Activated CD8-positive, alpha-beta memory T cell treated with anti-CD3 and anti-CD28 coated beads, Interleukin-2, amount 50 U/mL, for 48 hours (primary cell): ENCODE results near the gene GFI1B.
"Not testable (repeated sequence)": the region's sequence is repeated elsewhere in the genome, so short reads cannot be mapped to it uniquely, and the experiment has no call there.

Experiments used
- DNase-seq: peaks from one replicate; pipeline ENCODE4 v3.0.0-alpha.2; 2020

Gene GFI1B

DNA sequence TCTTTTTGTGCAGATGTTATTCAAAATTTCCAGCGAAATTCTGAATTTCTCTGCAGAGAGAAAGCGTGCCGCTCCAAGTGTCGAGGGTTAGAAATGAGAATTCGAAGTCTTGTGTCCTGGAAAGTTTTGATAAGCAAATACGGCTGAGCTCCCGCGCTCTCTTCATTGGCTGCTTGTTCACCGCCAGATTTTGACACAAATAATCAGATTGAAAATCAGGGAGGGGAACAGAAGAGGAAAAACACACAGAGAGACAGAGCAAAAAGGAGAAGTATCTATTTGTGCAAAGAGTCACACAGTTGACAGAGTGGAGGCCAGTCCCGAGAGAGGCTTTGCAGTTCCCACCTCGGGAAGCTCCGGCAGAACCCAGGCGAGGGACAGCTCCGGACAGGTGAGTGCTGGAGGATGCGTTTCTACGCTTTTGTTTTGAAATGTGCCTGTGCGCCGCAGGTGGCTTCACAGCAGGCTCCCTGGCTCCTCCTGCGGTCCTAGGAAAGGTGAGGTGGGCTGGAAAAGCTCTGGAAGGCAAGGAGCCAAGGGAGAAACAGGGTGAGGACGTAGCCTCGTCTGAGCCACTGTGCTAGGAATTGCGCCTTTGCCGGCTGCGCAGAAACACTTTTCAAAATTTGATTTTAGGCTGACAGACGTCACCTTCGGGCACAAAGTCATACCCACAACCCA is at the start of gene GFI1B:
Gene GFI1B (plus strand): TSS at position 244 of the 681 bp plus-strand sequence. CDS start 7,985 bp downstream, outside the sequence.
- DNase-seq = no peak

GRCh38 chr9:132931178-132931735 is 47.2 kb upstream of the GFI1B start:
- no peak for DNase-seq

DNA sequence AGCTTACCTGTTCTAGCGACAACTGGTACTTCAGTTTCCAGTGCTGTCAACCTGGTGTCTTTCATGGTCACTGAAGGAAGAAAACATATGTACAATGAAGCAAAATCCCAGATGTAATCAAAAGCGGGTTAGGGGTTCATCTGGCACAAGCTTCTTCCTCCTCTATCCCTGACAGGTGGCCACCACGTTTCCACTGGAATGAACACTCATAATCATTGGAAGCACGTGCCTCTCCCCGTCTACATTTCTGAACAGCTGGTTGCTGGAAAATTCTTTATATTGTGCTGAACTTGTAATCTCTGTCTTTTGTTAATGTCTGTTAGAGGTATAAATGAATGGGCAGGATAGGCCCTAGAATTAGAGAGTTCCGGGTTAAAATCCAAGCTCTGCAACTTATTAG is 43.5 kb upstream of the GFI1B start:
- DNase-seq = no peak

DNA sequence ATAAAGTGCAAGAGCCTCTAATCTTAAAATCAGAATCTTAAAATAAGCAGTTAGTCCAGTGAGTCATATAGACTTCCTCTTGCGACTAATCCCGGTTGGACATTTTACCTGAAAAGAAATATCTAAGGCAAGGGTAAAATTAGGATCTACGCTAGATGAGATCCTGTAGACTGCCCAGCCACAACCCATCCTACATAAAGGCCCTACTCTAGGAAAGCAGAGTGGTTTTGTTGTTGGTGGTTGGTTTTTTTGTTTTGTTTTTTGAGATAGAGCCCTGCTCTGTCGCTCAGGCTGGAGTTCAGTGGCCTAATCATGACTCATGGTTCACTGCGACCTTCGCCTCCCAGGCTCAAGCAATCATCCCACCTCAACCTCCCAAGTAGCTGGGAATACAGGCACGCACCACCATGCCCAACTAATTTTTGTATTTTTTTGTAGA is 41.0 kb upstream of the GFI1B start:
- no peak for DNase-seq

DNA sequence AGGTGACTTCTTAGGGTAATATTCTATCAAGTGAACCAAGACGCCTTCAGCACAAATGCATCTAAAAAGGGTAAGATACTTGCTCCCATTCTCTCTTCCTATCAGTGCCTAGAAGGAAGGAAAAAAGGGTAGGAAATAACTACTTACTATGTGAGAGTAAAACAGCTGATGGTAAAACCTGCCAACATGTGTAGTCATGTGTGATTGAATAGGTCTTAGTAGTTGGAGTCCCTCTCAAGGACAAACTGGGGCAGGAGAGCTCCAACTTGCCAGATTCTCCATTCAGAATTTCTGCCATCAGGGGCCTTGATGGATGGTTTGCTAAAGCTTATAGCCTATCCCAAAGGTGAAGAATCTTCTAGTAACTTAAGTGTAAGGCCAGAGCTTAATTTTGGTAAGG is 39.3 kb upstream of the GFI1B start:
- no peak for DNase-seq

- no peak for DNase-seq
These were observed 35.8 kb upstream of the GFI1B start for GRCh38 chr9:132942541-132943182.

- DNase-seq = no peak
These were observed 34.7 kb upstream of the GFI1B start for GRCh38 chr9:132943651-132944293.

- peak; percentile 99 for DNase-seq
These were observed 34.0 kb upstream of the GFI1B start, which contains the start of gene TSC1 for GRCh38 chr9:132944294-132945185. TSC1 (minus strand) TSS chr9:132944616; CDS start chr9:132928872, 15,744 bp downstream.

DNA sequence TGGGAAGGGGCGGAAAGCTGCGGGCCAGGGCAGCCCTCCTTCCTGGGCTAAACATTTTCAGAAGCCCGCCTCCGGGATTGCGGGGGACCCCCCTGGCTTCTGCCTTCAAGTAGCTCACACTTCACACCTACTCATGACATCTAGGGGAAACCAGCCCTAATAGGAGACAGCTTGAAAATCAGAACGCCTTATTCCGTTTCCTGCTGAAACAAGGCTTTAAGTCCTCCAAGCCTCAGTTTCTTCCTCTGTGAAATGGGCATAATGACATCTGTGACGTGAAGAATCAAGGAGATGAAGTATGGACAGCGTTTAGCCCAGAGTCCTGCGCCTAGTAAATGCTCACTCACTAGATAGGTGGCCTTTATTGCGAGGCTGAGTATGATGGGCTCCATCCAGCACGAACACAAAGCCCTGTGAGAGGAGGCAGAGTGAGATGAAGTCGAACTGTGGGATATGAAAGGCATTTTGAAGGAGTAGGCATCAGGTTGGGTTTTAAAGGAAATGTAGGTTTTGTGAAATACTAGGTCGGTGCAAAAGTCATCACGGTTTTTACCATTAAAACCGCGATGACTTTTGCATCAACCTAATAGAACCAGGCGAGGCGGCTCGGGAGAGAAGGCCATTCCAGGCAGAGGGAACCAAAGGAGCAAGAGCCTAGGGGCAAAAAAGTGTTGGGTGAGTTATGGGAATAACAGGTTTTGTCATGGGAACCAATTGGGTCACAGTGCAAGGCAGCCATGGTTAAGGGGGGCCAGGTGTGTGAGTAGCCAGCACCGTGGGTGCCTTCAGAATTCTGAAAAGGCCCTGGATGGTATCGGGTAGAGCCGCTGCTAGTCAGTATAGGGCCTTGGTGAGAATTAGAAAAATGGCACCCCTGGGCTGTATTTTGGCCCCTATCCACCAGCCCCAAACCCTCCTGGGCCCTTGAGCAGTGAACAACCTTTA is 33.0 kb upstream of the GFI1B start:
- DNase-seq = no peak

- no peak for DNase-seq
These were observed 32.3 kb upstream of the GFI1B start for GRCh38 chr9:132946211-132946610.

- DNase-seq = no peak
These were observed 31.7 kb upstream of the GFI1B start for GRCh38 chr9:132946631-132947295.

- DNase-seq = no peak
These were observed 30.7 kb upstream of the GFI1B start for GRCh38 chr9:132947756-132948155.

DNA sequence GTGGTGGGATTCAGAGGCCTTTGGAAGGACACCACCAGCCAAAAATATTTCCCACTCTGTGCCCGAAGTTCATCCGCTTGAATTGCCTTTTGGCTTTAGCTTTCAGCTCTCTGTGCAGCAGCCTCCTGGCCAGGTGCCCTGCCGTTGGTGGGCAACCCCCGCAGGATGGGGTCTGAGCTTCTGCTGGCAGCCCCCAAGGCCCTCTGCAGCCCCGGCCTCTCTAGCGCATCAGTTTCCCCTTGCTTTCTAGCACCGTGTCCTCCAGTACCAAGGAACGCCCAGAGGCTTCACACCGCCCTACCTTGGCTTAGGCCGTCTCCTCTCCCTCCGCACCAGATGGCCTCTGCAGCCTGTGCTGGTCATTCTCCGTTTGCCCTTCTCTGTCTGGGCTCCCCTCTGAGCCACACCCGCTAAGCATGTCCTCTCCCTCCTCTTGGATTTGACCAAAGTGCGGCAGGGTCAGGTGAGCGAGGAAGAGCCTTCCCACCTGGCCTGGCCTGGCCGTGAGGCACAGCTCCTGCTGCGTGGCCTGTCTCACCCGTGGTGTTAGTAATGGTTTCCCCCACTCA is 29.9 kb upstream of the GFI1B start:
- DNase-seq = no peak

GRCh38 chr9:132949709-132950108 is 28.8 kb upstream of the GFI1B start:
- no peak for DNase-seq

DNA sequence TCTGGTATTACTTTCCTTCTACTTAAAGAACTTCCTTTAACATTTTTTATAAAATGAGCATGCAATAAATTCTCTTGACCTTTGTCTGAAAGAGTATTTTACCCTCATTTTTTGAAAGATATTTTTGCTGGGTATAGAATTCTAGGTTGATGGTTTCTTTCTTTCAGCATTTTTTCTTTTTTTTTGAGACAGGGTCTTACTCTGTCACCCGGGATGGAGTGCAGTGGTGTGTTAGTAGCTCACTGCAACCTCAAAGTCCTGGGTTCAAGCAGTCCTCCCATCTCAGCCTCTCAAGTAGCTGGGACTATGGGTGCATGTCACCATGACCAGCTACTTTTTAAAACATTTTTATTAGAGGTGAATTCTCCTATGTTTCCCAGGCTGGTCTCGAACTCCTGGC is 23.4 kb upstream of the GFI1B start:
- no peak for DNase-seq

DNA sequence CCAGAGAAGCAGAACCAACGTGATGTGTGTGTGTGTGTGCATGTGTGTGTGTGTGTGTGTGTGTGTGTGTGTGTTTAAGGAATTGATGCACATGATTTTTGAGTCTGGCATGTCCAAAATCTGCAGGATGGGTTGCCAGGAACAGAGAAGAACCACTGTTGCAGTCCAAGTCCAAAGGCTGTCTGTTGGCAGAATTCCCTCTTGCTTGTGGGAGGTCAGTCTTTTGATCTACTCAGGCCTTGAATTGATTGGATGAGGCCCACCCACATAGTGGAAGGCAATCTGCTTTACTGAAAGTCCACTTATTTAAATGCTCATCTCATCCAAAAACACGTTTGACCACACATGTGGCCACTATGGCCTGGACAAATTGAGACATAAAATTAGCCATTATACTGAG is 22.7 kb upstream of the GFI1B start:
- DNase-seq = no peak

DNA sequence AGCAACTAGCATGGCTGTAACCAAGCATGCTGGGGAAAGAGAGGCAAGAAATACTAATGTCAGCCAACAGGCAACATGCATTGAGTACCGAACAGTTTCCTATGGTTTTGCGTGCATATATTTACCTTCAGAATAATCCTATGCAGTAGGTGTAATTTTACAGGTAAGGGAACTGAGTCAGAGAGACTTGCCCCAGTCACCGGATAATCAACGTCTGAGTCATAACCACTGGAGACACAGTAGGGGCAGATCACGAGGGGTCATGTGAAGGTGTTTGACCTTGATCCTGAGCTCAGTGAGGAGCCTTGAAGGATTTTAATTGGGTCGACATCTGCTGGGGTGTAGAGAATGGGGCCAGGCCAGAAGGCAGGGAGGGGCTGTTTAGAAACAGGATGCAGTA is 20.7 kb upstream of the GFI1B start:
- no peak for DNase-seq

- no peak for DNase-seq
These were observed 17.5 kb upstream of the GFI1B start for GRCh38 chr9:132961002-132961401.

DNA sequence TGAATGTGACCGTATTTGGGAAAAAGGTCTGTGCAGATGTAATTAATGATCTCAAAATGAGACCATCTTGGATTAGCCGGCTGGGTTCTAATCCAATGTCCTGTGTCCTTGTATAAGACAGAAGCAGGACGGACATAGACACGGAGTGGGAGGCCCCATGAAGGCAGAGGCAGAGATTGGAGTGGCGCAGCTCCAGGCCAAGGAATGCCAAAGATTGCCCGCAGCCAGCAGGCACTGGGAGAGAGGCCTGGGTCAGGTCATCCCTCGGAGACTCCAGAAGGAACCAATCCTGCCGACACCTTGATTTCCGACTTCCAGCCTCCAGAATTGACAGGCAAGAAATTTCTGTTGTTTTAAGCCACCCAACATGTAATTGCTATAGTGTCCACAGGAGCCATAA is 13.0 kb upstream of the GFI1B start:
- DNase-seq = no peak

DNA sequence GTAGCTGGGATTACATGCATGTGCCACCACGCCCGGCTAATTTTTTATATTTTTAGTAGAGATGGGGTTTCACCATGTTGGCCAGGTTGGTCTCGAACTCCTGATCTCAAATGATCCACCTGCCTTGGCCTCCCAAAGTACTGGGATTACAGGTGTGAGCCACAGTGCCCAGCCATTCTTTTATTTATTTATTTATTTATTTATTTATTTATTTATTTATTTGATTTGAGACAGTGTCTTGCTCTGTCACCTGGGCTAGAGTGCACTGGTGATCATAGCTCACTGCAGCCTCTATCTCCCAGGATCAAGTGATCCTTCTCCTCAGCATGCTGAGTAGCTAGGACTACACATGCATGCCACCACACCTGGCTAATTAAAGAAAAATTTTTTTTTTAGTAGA is 10.6 kb upstream of the GFI1B start:
- not testable (repeated sequence) for DNase-seq

DNA sequence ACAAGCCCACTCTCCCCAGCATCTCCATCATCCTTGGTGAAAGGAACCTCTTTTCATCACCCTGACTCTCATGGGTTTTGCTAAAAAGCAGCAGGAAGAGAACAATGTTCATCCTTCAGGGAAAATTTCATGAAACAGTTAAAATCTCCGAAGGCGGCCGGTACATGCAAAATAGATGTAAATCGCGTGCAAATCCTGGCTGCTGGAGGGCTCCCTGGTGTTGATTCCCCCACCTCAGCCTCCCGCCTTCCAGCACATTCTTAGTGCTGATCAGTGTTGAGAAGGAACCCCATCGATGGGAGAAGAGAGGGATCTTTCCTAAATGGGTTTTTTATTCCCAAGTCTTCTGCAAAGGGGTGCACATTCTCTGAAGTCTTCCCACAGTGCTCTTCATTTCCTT is 8.7 kb upstream of the GFI1B start:
- no peak for DNase-seq
